CD14-positive monocyte (primary cell): ENCODE measurements around the gene SNX9. TPM values are rescaled to one million over a fixed set of nuclear protein-coding genes. Genes with fewer than 3 reads are reported as not detected.

ENCODE experiments used
- DNase-seq, 3 donors: peaks; one replicate each; pipeline ENCODE4 v3.0.0-alpha.2; 2011 to 2022
- H2AFZ ChIP-seq: 2 replicates; pipeline ENCODE4 v1.6.0; 2012; ENCODE audit warnings: mild to moderate bottlenecking, low read depth, low read length, inconsistent platforms; ENCODE audit not compliant: insufficient read depth, poor library complexity, severe bottlenecking
- H3K27ac ChIP-seq, 2 donors: 1 replicate in 1 of 2; 2 replicates in 1 of 2; pipeline ENCODE4 v1.5.1; 2012 to 2013; ENCODE audit warnings: low read length in 2 of 2, control low read depth in 1 of 2, inconsistent platforms in 1 of 2, low read depth in 1 of 2, mild to moderate bottlenecking in 1 of 2
- H3K27me3 ChIP-seq, 2 donors: one replicate each; pipeline versions ENCODE4 v1.6.0 to v1.6.1; 2011 to 2013; ENCODE audit warnings: low read length in 2 of 2; ENCODE audit not compliant: control insufficient read depth in 2 of 2, insufficient read depth in 2 of 2
- H3K36me3 ChIP-seq, 2 donors: replicated peaks in 1 of 2; 1 replicate in 1 of 2; 2 replicates in 1 of 2; pipeline versions ENCODE4 v1.5.1 to v1.6.1; 2012 to 2013; ENCODE audit warnings: low read length in 2 of 2, control low read depth in 1 of 2, inconsistent platforms in 1 of 2, mild to moderate bottlenecking in 1 of 2; ENCODE audit not compliant: insufficient read depth in 2 of 2, control insufficient read depth in 1 of 2
- H3K4me1 ChIP-seq, 2 donors: 1 replicate in 1 of 2; 2 replicates in 1 of 2; pipeline versions ENCODE4 v1.5.1 to v1.6.1; 2012 to 2013; ENCODE audit warnings: low read length in 2 of 2, control low read depth in 1 of 2, inconsistent platforms in 1 of 2, mild to moderate bottlenecking in 1 of 2, moderate library complexity in 1 of 2; ENCODE audit not compliant: insufficient read depth in 2 of 2, control insufficient read depth in 1 of 2
- H3K4me2 ChIP-seq: replicated peaks from 2 replicates; pipeline ENCODE3; 2012; ENCODE audit warnings: low read length, moderate library complexity, mild to moderate bottlenecking; ENCODE audit not compliant: poor library complexity, severe bottlenecking; ENCODE audit errors: extremely low read depth
- H3K4me3 ChIP-seq, 3 experiments: fragments of 200-600 bp in 1 of 3; sonication (generic) in 1 of 3; replicated peaks in 1 of 3; 1 replicate in 2 of 3; 2 replicates in 1 of 3; pipeline ENCODE4 v1.5.1; 2011 to 2013; ENCODE audit warnings: low read length in 3 of 3, mild to moderate bottlenecking in 3 of 3, control low read depth in 2 of 3, low read depth in 2 of 3, inconsistent platforms in 1 of 3, moderate library complexity in 1 of 3
- H3K79me2 ChIP-seq: 2 replicates; pipeline ENCODE4 v1.6.0; 2012; ENCODE audit warnings: mild to moderate bottlenecking, control low read depth, inconsistent platforms, low read length, moderate library complexity; ENCODE audit not compliant: insufficient read depth
- H3K9ac ChIP-seq: 2 replicates; pipeline ENCODE4 v1.6.0; 2017; ENCODE audit warnings: low read length, mild to moderate bottlenecking; ENCODE audit not compliant: insufficient read depth, poor library complexity, severe bottlenecking
- H3K9me3 ChIP-seq, 2 donors: replicated peaks in 1 of 2; 1 replicate in 1 of 2; 2 replicates in 1 of 2; pipeline versions ENCODE4 v1.5.1 to v1.6.1; 2012 to 2013; ENCODE audit warnings: low read length in 2 of 2, control low read depth in 1 of 2; ENCODE audit not compliant: control insufficient read depth in 1 of 2, insufficient read depth in 1 of 2
- H4K20me1 ChIP-seq: 2 replicates; pipeline ENCODE4 v1.6.0; 2012; ENCODE audit warnings: mild to moderate bottlenecking, low read length, control low read depth, moderate library complexity; ENCODE audit not compliant: insufficient read depth
- H3K27ac Mint-ChIP-seq, 7 donors: one replicate each; pipeline ENCODE4 v1.8.0; 2020; ENCODE audit warnings: mild to moderate bottlenecking in 7 of 7, mixed read lengths in 7 of 7, moderate library complexity in 6 of 7, inconsistent platforms in 2 of 7
- H3K27me3 Mint-ChIP-seq, 3 donors: one replicate each; pipeline ENCODE4 v1.8.0; 2021 to 2022; ENCODE audit warnings: low read depth in 3 of 3, mild to moderate bottlenecking in 3 of 3, mixed read lengths in 3 of 3, moderate library complexity in 3 of 3, inconsistent platforms in 1 of 3
- H3K36me3 Mint-ChIP-seq, 2 donors: one replicate each; pipeline ENCODE4 v1.8.0; 2020; ENCODE audit warnings: mixed read lengths in 2 of 2, inconsistent platforms in 1 of 2, mild to moderate bottlenecking in 1 of 2
- H3K4me1 Mint-ChIP-seq: one replicate; pipeline ENCODE4 v1.8.0; 2020; ENCODE audit warnings: mild to moderate bottlenecking, mixed read lengths
- H3K4me3 Mint-ChIP-seq, 2 donors: one replicate each; pipeline ENCODE4 v1.8.0; 2020; ENCODE audit warnings: mild to moderate bottlenecking in 2 of 2, mixed read lengths in 2 of 2, moderate library complexity in 1 of 2
- H3K9me3 Mint-ChIP-seq, 7 donors: one replicate each; pipeline ENCODE4 v1.8.0; 2020 to 2022; ENCODE audit warnings: mixed read lengths in 7 of 7, mild to moderate bottlenecking in 6 of 7, moderate library complexity in 6 of 7, inconsistent platforms in 2 of 7
- WGBS: methylation state at CpG from one replicate; pipeline ENCODE4 v1.1.5; 2013; ENCODE audit warnings: missing lambda C conversion rate; ENCODE audit not compliant: insufficient coverage; 5-methylcytosine and 5-hydroxymethylcytosine counted together
- intact Hi-C, 2 donors: fragments of 100-400 bp; cut with micrococcal nuclease; formaldehyde crosslinking; loops; one replicate each; pipeline versions ENCODE4 v1.15.0 to v1.15.1; 2023
- polyA plus RNA-seq, 3 donors: library from polyadenylated mRNA; depleted of rRNA in 1 of 3; unstranded in 2 of 3; stranded (reverse) in 1 of 3; fragments of 300-500 nt in 2 of 3; fragments of >200 nt in 1 of 3; fragmentation: Illumina TruSeq in 2 of 3; gene quantifications; 1 replicate in 2 of 3; 2 replicates in 1 of 3; pipeline ENCODE4 v1.2.3, GENCODE V29; 2012 to 2021
- TF ChIP-seq, protein P1 (sequence below): fragments of 200-600 bp; IDR thresholded peaks from one replicate; pipeline ENCODE4 v1.8.0; 2022; ENCODE audit warnings: antibody characterized with exemption, mild to moderate bottlenecking

Gene SNX9
- polyA plus RNA-seq, 3 donors: 5.5 to 8.1 (median 7.2) TPM

GRCh38 chr6:157789861-157790260 is 33.2 kb upstream of the SNX9 start:
- TF ChIP-seq, protein P1, sequence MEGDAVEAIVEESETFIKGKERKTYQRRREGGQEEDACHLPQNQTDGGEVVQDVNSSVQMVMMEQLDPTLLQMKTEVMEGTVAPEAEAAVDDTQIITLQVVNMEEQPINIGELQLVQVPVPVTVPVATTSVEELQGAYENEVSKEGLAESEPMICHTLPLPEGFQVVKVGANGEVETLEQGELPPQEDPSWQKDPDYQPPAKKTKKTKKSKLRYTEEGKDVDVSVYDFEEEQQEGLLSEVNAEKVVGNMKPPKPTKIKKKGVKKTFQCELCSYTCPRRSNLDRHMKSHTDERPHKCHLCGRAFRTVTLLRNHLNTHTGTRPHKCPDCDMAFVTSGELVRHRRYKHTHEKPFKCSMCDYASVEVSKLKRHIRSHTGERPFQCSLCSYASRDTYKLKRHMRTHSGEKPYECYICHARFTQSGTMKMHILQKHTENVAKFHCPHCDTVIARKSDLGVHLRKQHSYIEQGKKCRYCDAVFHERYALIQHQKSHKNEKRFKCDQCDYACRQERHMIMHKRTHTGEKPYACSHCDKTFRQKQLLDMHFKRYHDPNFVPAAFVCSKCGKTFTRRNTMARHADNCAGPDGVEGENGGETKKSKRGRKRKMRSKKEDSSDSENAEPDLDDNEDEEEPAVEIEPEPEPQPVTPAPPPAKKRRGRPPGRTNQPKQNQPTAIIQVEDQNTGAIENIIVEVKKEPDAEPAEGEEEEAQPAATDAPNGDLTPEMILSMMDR: no peak
- Mint-ChIP-seq H3K9me3 (peaks cover 0 to 10% (median 0%) of the 10 kb centered on the region in 7 donors), H3K27me3 (peaks cover 2 to 7% (median 3%) of the 10 kb centered on the region in 3 donors), H3K4me3 (no peak overlapping the region), H3K4me1 (no peaks in the 10 kb centered on the region), H3K36me3 (no peaks in the 10 kb centered on the region), H3K27ac (no peak overlapping the region)
- Histone ChIP-seq H3K9ac (no peak overlapping the region), H3K4me2 (no peak overlapping the region), H3K4me1 (no peaks in the 10 kb centered on the region), H3K27me3 (no peaks in the 10 kb centered on the region), H3K36me3 (no peaks in the 10 kb centered on the region), H4K20me1 (no peaks in the 10 kb centered on the region), H2AFZ (no peak overlapping the region), H3K79me2 (no peaks in the 10 kb centered on the region), H3K9me3 (no peaks in the 10 kb centered on the region), H3K27ac (no peak overlapping the region), H3K4me3 (no peak overlapping the region)
- no peak for DNase-seq
- 96% methylated on average over 9 of the region's 15 CpGs for WGBS
- intact Hi-C loops: no loop called here

DNA sequence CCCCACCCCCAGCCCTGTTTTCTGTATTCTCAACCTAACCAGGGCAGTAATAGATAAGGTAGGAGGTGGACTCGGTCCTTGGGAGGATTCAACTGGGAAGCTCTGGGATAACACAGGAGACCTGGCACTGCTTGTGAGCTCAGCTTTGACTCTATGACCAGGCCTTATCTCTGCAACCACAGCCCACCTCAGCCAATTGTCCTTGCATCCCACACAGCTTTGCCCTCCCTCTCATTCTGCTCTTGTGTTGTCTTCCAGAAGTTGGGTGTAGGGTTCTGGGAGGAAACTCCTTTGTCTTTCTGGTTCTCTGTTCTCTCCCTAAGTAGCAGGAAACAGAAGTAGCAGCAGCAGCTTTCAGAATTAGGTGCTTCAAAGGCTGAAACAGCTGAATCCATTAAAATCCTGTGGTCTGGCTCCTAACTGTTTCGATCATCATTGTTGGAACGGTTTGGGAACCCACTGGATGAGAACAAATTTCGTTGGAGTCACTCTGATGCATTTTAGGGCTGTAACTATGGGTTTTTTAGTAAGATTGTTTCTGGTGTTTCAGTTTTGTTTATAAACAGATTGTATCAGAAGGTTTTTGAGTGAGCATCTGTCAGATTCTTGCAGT is 32.4 kb upstream of the SNX9 start:
- TF ChIP-seq, protein P1: no peak
- Histone ChIP-seq H3K79me2 (no peaks in the 10 kb centered on the region), H3K4me3 (no peak overlapping the region), H3K4me1 (peaks cover 0 to under 1% of the 10 kb centered on the region in 2 donors), H3K27me3 (no peaks in the 10 kb centered on the region), H2AFZ (no peak overlapping the region), H3K27ac (no peak overlapping the region), H3K9me3 (no peaks in the 10 kb centered on the region), H3K4me2 (no peak overlapping the region), H3K36me3 (no peaks in the 10 kb centered on the region), H4K20me1 (no peaks in the 10 kb centered on the region), H3K9ac (no peak overlapping the region)
- Mint-ChIP-seq H3K27me3 (peaks cover 2 to 7% (median 3%) of the 10 kb centered on the region in 3 donors), H3K4me3 (no peak overlapping the region), H3K36me3 (no peaks in the 10 kb centered on the region), H3K9me3 (peaks cover 0 to 8% (median 0%) of the 10 kb centered on the region in 7 donors), H3K4me1 (peaks cover under 1% of the 10 kb centered on the region), H3K27ac (no peak overlapping the region)
- no peak for DNase-seq
- WGBS: 42% methylated on average over 3 of the region's 4 CpGs
- intact Hi-C loops: no loop called here
